Stomach (tissue), 9 donors: ENCODE results near the gene CRYBB1. TPM values are rescaled to one million over a fixed set of nuclear protein-coding genes. Genes with fewer than 3 reads are reported as not detected.

Experiments used
- DNase-seq, 2 donors: peaks; one replicate each; pipeline versions ENCODE4 v3.0.0 to v3.0.0-alpha.2; 2013 to 2019
- H3K27ac ChIP-seq, 5 donors: fragments of 200-600 bp in 4 of 5; sonication (generic) in 4 of 5; one replicate each; pipeline ENCODE4 v1.5.1; 2013 to 2019; ENCODE audit warnings: mild to moderate bottlenecking in 1 of 5, moderate library complexity in 1 of 5
- H3K27me3 ChIP-seq, 3 donors: fragments of 200-600 bp; sonication (generic); one replicate each; pipeline ENCODE4 v1.5.1; 2017 to 2019; ENCODE audit warnings: mixed run types in 1 of 3
- H3K36me3 ChIP-seq, 4 donors: fragments of 200-600 bp; sonication (generic); 1 replicate in 3 of 4; 2 replicates in 1 of 4; pipeline ENCODE4 v1.5.1; 2016 to 2019
- H3K4me1 ChIP-seq, 4 donors: fragments of 200-600 bp; sonication (generic); one replicate each; pipeline ENCODE4 v1.5.1; 2016 to 2019
- H3K4me3 ChIP-seq, 4 donors: fragments of 200-600 bp; sonication (generic) in 3 of 4; one replicate each; pipeline ENCODE4 v1.5.1; 2016 to 2019; ENCODE audit warnings: mild to moderate bottlenecking in 1 of 4
- H3K9me3 ChIP-seq, 4 donors: fragments of 200-600 bp; sonication (generic); one replicate each; pipeline ENCODE4 v1.5.1; 2016 to 2019
- CTCF ChIP-seq, 7 experiments: fragments of 450-650 bp in 4 of 7; fragments of 200-600 bp in 3 of 7; sonication (generic) in 3 of 7; IDR thresholded peaks; one replicate each; pipeline ENCODE4 v1.5.1; 2016 to 2019; ENCODE audit warnings: antibody characterized with exemption in 7 of 7, control low read depth in 2 of 7, mild to moderate bottlenecking in 1 of 7
- EP300 ChIP-seq: sonication (generic); formaldehyde crosslinking; IDR thresholded peaks from one replicate; pipeline ENCODE4 v1.6.1; 2017; ENCODE audit warnings: antibody characterized with exemption
- POLR2A ChIP-seq, 4 donors: fragments of 450-650 bp; IDR thresholded peaks; one replicate each; pipeline ENCODE4 v1.6.1; 2016; ENCODE audit warnings: antibody characterized with exemption in 4 of 4, control low read depth in 2 of 4, mild to moderate bottlenecking in 1 of 4, moderate library complexity in 1 of 4
- POLR2AphosphoS5 ChIP-seq, 3 donors: sonication (generic); formaldehyde crosslinking; IDR thresholded peaks; one replicate each; pipeline ENCODE4 v1.6.1; 2016; ENCODE audit warnings: antibody characterized with exemption in 3 of 3
- WGBS, 5 donors: extraction: QIAGEN DNeasy Blood & Tissue Kit in 3 of 5; methylation state at CpG; one replicate each; pipeline versions ENCODE4 v1.1.5 to v1.1.7; 2013 to 2018; 5-methylcytosine and 5-hydroxymethylcytosine counted together
- intact Hi-C: fragments of 100-400 bp; cut with DNase I; formaldehyde crosslinking; loops from one replicate; pipeline ENCODE4 v1.15.1; 2023; ENCODE audit warnings: low total_unique reads
- polyA plus RNA-seq, 3 donors: library from polyadenylated mRNA; stranded (reverse); fragments of 200-250 nt; gene quantifications; one replicate each; pipeline ENCODE4 v1.2.3, GENCODE V29; 2013
- total RNA-seq, 5 donors: library from RNA; depleted of rRNA; stranded (reverse); fragments of >200 nt; gene quantifications; one replicate each; pipeline versions ENCODE4 v1.1.0 to v1.2.3, GENCODE V29; 2014 to 2016
- donor health status: healthy with polysubstance abuse.
- donor health status: Bipolar disorder and iron deficiency.
- donor health status: healthy.

Gene CRYBB1
- total and polyA plus RNA-seq, 8 donors = 0.20 to 1.2 (median 0.62) TPM; not detected in 4

- peaks cover 0 to 70% (median 0%) of the 10 kb centered on the region in 3 donors for H3K27me3 ChIP-seq
- H3K36me3 ChIP-seq = no peaks in the 10 kb centered on the region
- TF ChIP-seq POLR2AphosphoS5 (IDR thresholded peaks at IDR 0.05) = no peak
- TF ChIP-seq POLR2A (IDR thresholded peaks at IDR 0.05) = no peak
- TF ChIP-seq EP300 = no peak
- no peak for TF ChIP-seq CTCF (IDR thresholded peaks at IDR 0.05)
- no peaks in the 10 kb centered on the region for H3K9me3 ChIP-seq
- peaks cover 0 to 5% (median 0%) of the 10 kb centered on the region in 4 donors for H3K4me1 ChIP-seq
- intact Hi-C loops = no loop called here
- no peak for DNase-seq
- WGBS, 5 donors = 77 to 86% (median 82%) methylated on average over 8 of the region's 8 CpGs
- no peak overlapping the region for H3K4me3 ChIP-seq
- H3K27ac ChIP-seq = no peak overlapping the region
Measured at GRCh38 chr22:26618455-26618854, 628 bp upstream of the CRYBB1 start.

- Histone ChIP-seq H3K36me3 (no peaks in the 10 kb centered on the region), H3K4me1 (peaks cover 0 to 5% (median 0%) of the 10 kb centered on the region in 4 donors), H3K27ac (no peak overlapping the region), H3K9me3 (no peaks in the 10 kb centered on the region), H3K4me3 (no peak overlapping the region), H3K27me3 (peaks cover 0 to 70% (median 0%) of the 10 kb centered on the region in 3 donors)
- WGBS, 5 donors = 36 to 59% (median 54%) methylated on average over 2 of the region's 2 CpGs
- intact Hi-C loops = no loop called here
- DNase-seq = no peak
- no peak for TF ChIP-seq POLR2A (IDR thresholded peaks at IDR 0.05)
- TF ChIP-seq POLR2AphosphoS5 (IDR thresholded peaks at IDR 0.05) = no peak
- no peak for TF ChIP-seq CTCF (IDR thresholded peaks at IDR 0.05)
- no peak for TF ChIP-seq EP300
Measured at GRCh38 chr22:26616650-26617049, 1.2 kb downstream of the CRYBB1 start.

- Histone ChIP-seq H3K4me3 (no peak overlapping the region), H3K4me1 (peaks cover 0 to 5% (median 0%) of the 10 kb centered on the region in 4 donors), H3K27ac (no peak overlapping the region), H3K27me3 (peaks cover 0 to 70% (median 0%) of the 10 kb centered on the region in 3 donors), H3K36me3 (no peaks in the 10 kb centered on the region), H3K9me3 (no peaks in the 10 kb centered on the region)
- TF ChIP-seq CTCF (IDR thresholded peaks at IDR 0.05) = no peak
- TF ChIP-seq EP300 = no peak
- no peak for TF ChIP-seq POLR2A (IDR thresholded peaks at IDR 0.05)
- no peak for TF ChIP-seq POLR2AphosphoS5 (IDR thresholded peaks at IDR 0.05)
- no peak for DNase-seq
- WGBS, 5 donors = 70 to 81% (median 73%) methylated on average over 11 of the region's 11 CpGs
- intact Hi-C loops = no loop called here
Measured at GRCh38 chr22:26615830-26616435, 1.9 kb downstream of the CRYBB1 start.

GRCh38 chr22:26615149-26615548, 2.7 kb downstream of the CRYBB1 start:
- peaks cover 0 to 5% (median 0%) of the 10 kb centered on the region in 4 donors for H3K4me1 ChIP-seq
- intact Hi-C loops = no loop called here
- TF ChIP-seq POLR2AphosphoS5 (IDR thresholded peaks at IDR 0.05) = no peak
- TF ChIP-seq EP300 = no peak
- no peak for TF ChIP-seq CTCF (IDR thresholded peaks at IDR 0.05)
- no peak for TF ChIP-seq POLR2A (IDR thresholded peaks at IDR 0.05)
- H3K27ac ChIP-seq = no peak overlapping the region
- no peak for DNase-seq
- no peaks in the 10 kb centered on the region for H3K9me3 ChIP-seq
- no peaks in the 10 kb centered on the region for H3K36me3 ChIP-seq
- WGBS, 5 donors = 42 to 51% (median 47%) methylated on average over 5 of the region's 5 CpGs
- H3K27me3 ChIP-seq = peaks cover 0 to 70% (median 0%) of the 10 kb centered on the region in 3 donors
- H3K4me3 ChIP-seq = no peak overlapping the region
